T-helper 1 cell treated with Interleukin-12 subunit alpha and Interleukin-12 subunit beta and Interleukin-4 antibody, amounts not matched to agents 30 ng/mL and 1 ng/mL, for 36 hours (primary cell): ENCODE results near the gene MAP2K5. TPM values are rescaled to one million over a fixed set of nuclear protein-coding genes. Genes with fewer than 3 reads are reported as not detected.

ENCODE experiments used
- intact Hi-C: fragments of 100-400 bp; cut with micrococcal nuclease; formaldehyde crosslinking; loops from one replicate; pipeline ENCODE4 v1.15.1; 2024
- total RNA-seq: library from RNA; stranded (reverse); gene quantifications from 2 replicates; pipeline ENCODE4 v1.2.3, GENCODE V29; 2022

Gene MAP2K5
- total RNA-seq, 1 donor from 2014 or later: 21.2 TPM

- intact Hi-C loops: loop anchor here (1.0 to 5.0 kb wide), 2 partner anchors 12 to 204 kb away; partner anchors contain the start of gene MAP2K5
These were observed 203.9 kb downstream of the MAP2K5 start for GRCh38 chr15:67746450-67746849.

GRCh38 chr15:67747921-67748320 lies 205.4 kb downstream of the MAP2K5 start:
- intact Hi-C loops: loop anchor here (5.0 kb wide), 1 partner anchor 206 kb away; the partner anchor contains the start of gene MAP2K5

GRCh38 chr15:67750371-67750770 lies 207.9 kb downstream of the MAP2K5 start:
- intact Hi-C loops: no loop called here

GRCh38 chr15:67753891-67754290 lies 211.4 kb downstream of the MAP2K5 start:
- intact Hi-C loops: no loop called here

GRCh38 chr15:67755264-67755663 lies 212.8 kb downstream of the MAP2K5 start:
- intact Hi-C loops: no loop called here

GRCh38 chr15:67755936-67756335 lies 213.4 kb downstream of the MAP2K5 start:
- intact Hi-C loops: no loop called here

GRCh38 chr15:67758619-67759300 lies 216.3 kb downstream of the MAP2K5 start:
- intact Hi-C loops: loop anchor here (1.0 kb wide), 1 partner anchor 12 kb away; no protein-coding TSS in a partner anchor

GRCh38 chr15:67760901-67761300 lies 218.4 kb downstream of the MAP2K5 start:
- intact Hi-C loops: loop anchor here (5.0 kb wide), 1 partner anchor 239 kb away; the partner anchor contains the start of gene C15orf61

GRCh38 chr15:67761343-67761742 lies 218.8 kb downstream of the MAP2K5 start:
- intact Hi-C loops: loop anchor here (5.0 kb wide), 1 partner anchor 239 kb away; the partner anchor contains the start of gene C15orf61

GRCh38 chr15:67762610-67763368 lies 220.3 kb downstream of the MAP2K5 start:
- intact Hi-C loops: loop anchor here (5.0 kb wide), 1 partner anchor 240 kb away; the partner anchor contains the start of gene C15orf61

GRCh38 chr15:67765701-67766100 lies 223.2 kb downstream of the MAP2K5 start:
- intact Hi-C loops: no loop called here

- intact Hi-C loops: no loop called here
These were observed 224.5 kb downstream of the MAP2K5 start for GRCh38 chr15:67766968-67767367.

GRCh38 chr15:67768313-67768977 lies 225.9 kb downstream of the MAP2K5 start:
- intact Hi-C loops: no loop called here

- intact Hi-C loops: no loop called here
These were observed 227.2 kb downstream of the MAP2K5 start for GRCh38 chr15:67769497-67770357.

GRCh38 chr15:67770358-67770628 lies 227.8 kb downstream of the MAP2K5 start:
- intact Hi-C loops: no loop called here

GRCh38 chr15:67771189-67771800 lies 228.8 kb downstream of the MAP2K5 start:
- intact Hi-C loops: no loop called here

GRCh38 chr15:67774626-67775025 lies 232.1 kb downstream of the MAP2K5 start:
- intact Hi-C loops: no loop called here

- intact Hi-C loops: no loop called here
These were observed 232.7 kb downstream of the MAP2K5 start for GRCh38 chr15:67775250-67775649.

- intact Hi-C loops: no loop called here
These were observed 233.5 kb downstream of the MAP2K5 start for GRCh38 chr15:67775998-67776397.

- intact Hi-C loops: no loop called here
These were observed 234.1 kb downstream of the MAP2K5 start for GRCh38 chr15:67776600-67776999.

- intact Hi-C loops: no loop called here
These were observed 234.6 kb downstream of the MAP2K5 start for GRCh38 chr15:67777071-67777470.
